NT2/D1 (cell line): ENCODE measurements around the gene GNAZ.
"Not testable (repeated sequence)": the region's sequence is repeated elsewhere in the genome, so short reads cannot be mapped to it uniquely, and the experiment has no call there.

Experiments
- DNase-seq: peaks from one replicate; pipeline ENCODE4 v3.0.0-alpha.2; 2011; ENCODE audit warnings: low read depth, low spot score
- H3K27me3 ChIP-seq: 2 replicates; pipeline ENCODE4 v1.6.0; 2011; ENCODE audit warnings: mild to moderate bottlenecking; ENCODE audit not compliant: insufficient read length, insufficient read depth
- H3K36me3 ChIP-seq: 2 replicates; pipeline ENCODE4 v1.6.1; 2011; ENCODE audit warnings: mild to moderate bottlenecking, low read length, mixed read lengths; ENCODE audit not compliant: insufficient read depth, insufficient read length
- H3K4me1 ChIP-seq: 2 replicates; pipeline ENCODE4 v1.5.1; 2011; ENCODE audit not compliant: insufficient read depth, insufficient read length
- H3K4me3 ChIP-seq: 2 replicates; pipeline ENCODE4 v1.5.1; 2011; ENCODE audit warnings: low read depth; ENCODE audit not compliant: insufficient read length
- H3K9ac ChIP-seq: 2 replicates; pipeline ENCODE4 v1.6.0; 2011; ENCODE audit warnings: low read depth; ENCODE audit not compliant: insufficient read length
- H3K9me3 ChIP-seq: 2 replicates; pipeline ENCODE4 v1.5.1; 2011; ENCODE audit warnings: mild to moderate bottlenecking, low read length; ENCODE audit not compliant: insufficient read depth
- SUZ12 ChIP-seq: IDR thresholded peaks from 2 replicates; pipeline ENCODE4 v1.6.1; 2011; ENCODE audit not compliant: insufficient read length, insufficient read depth; ENCODE audit errors: extremely low read depth
- YY1 ChIP-seq: IDR thresholded peaks from 2 replicates; pipeline ENCODE4 v1.6.1; 2011; ENCODE audit not compliant: insufficient read length, insufficient read depth
- ZNF274 ChIP-seq: IDR thresholded peaks from 2 replicates; pipeline ENCODE4 v1.6.1; 2011; ENCODE audit warnings: mild to moderate bottlenecking, low read depth, low read length

GNAZ gene

GRCh38 chr22:23047265-23047664 is 23.1 kb upstream of the GNAZ start:
- TF ChIP-seq ZNF274 (no peak), SUZ12 (no peak), YY1 (no peak)
- no peaks in the 10 kb centered on the region for H3K27me3 ChIP-seq
- no peaks in the 10 kb centered on the region for H3K36me3 ChIP-seq
- DNase-seq = no peak
- H3K4me1 ChIP-seq = no peaks in the 10 kb centered on the region
- H3K9ac ChIP-seq = no peak overlapping the region
- H3K9me3 ChIP-seq = peaks cover 7% of the 10 kb centered on the region; the same call in 1 of the 2 replicates
- no peak overlapping the region for H3K4me3 ChIP-seq

- no peaks in the 10 kb centered on the region for H3K36me3 ChIP-seq
Measured at GRCh38 chr22:23047742-23048141, 22.6 kb upstream of the GNAZ start.

GRCh38 chr22:23050546-23050945 is 19.8 kb upstream of the GNAZ start:
- not testable (repeated sequence) for H3K4me3 ChIP-seq, H3K4me1 ChIP-seq, H3K9ac ChIP-seq, H3K36me3 ChIP-seq, DNase-seq, H3K9me3 ChIP-seq
- peaks cover 12% of the 10 kb centered on the region for H3K27me3 ChIP-seq

More at GRCh38 chr22:23047742-23048141, 22.6 kb upstream of the GNAZ start:
- no peak overlapping the region for H3K9ac ChIP-seq
- TF ChIP-seq ZNF274 = no peak
- TF ChIP-seq YY1 = no peak
- TF ChIP-seq SUZ12 = no peak
- no peak for DNase-seq
- H3K27me3 ChIP-seq = peaks cover 1% of the 10 kb centered on the region
- no peak overlapping the region for H3K4me3 ChIP-seq
- no peaks in the 10 kb centered on the region for H3K4me1 ChIP-seq
- H3K9me3 ChIP-seq = peaks cover 7% of the 10 kb centered on the region; the same call in 1 of the 2 replicates

GRCh38 chr22:23053051-23053707 is 17.1 kb upstream of the GNAZ start:
- no peaks in the 10 kb centered on the region for H3K36me3 ChIP-seq
- no peaks in the 10 kb centered on the region for H3K4me1 ChIP-seq
- no peaks in the 10 kb centered on the region for H3K9me3 ChIP-seq
- H3K4me3 ChIP-seq = no peak overlapping the region
- H3K27me3 ChIP-seq = peaks cover 14% of the 10 kb centered on the region
- H3K9ac ChIP-seq = no peak overlapping the region
- no peak for DNase-seq
- TF ChIP-seq SUZ12 (no peak), ZNF274 (no peak), YY1 (no peak)

GRCh38 chr22:23053912-23054530 is 16.3 kb upstream of the GNAZ start:
- Histone ChIP-seq H3K4me3 (no peak overlapping the region), H3K36me3 (no peaks in the 10 kb centered on the region), H3K9me3 (no peaks in the 10 kb centered on the region), H3K9ac (no peak overlapping the region), H3K4me1 (peaks cover 2% of the 10 kb centered on the region), H3K27me3 (peaks cover 14% of the 10 kb centered on the region)
- DNase-seq = no peak
- TF ChIP-seq SUZ12 (no peak), ZNF274 (no peak), YY1 (no peak)

- Histone ChIP-seq H3K36me3 (no peaks in the 10 kb centered on the region), H3K9me3 (no peaks in the 10 kb centered on the region), H3K4me3 (no peak overlapping the region), H3K9ac (no peak overlapping the region), H3K27me3 (peaks cover 14% of the 10 kb centered on the region), H3K4me1 (peaks cover 2% of the 10 kb centered on the region)
- no peak for DNase-seq
- TF ChIP-seq ZNF274 = no peak
- no peak for TF ChIP-seq YY1
- TF ChIP-seq SUZ12 = no peak
Measured at GRCh38 chr22:23054531-23055257, 15.6 kb upstream of the GNAZ start.

GRCh38 chr22:23055449-23056179 is 14.7 kb upstream of the GNAZ start:
- H3K9ac ChIP-seq = no peak overlapping the region
- peaks cover 14% of the 10 kb centered on the region for H3K27me3 ChIP-seq
- H3K4me3 ChIP-seq = no peak overlapping the region
- no peak for TF ChIP-seq YY1
- no peak for TF ChIP-seq SUZ12
- TF ChIP-seq ZNF274 = no peak
- DNase-seq = no peak
- H3K4me1 ChIP-seq = peaks cover 2% of the 10 kb centered on the region
- H3K9me3 ChIP-seq = no peaks in the 10 kb centered on the region
- no peaks in the 10 kb centered on the region for H3K36me3 ChIP-seq
